Smooth muscle cell (in vitro differentiated cells): ENCODE data around the gene MINDY4. TPM values are rescaled to one million over a fixed set of nuclear protein-coding genes. Genes with fewer than 3 reads are reported as not detected.

Experiments
- DNase-seq: peaks from one replicate; lab custom pipeline; 2025; ENCODE audit not compliant: unreplicated experiment; lab: John Stamatoyannopoulos, UW
- H2AFZ ChIP-seq: fragments of 200-600 bp; sonication (generic); 2 replicates; pipeline ENCODE4 v1.6.0; 2016; ENCODE audit warnings: antibody characterized with exemption, low read depth, mild to moderate bottlenecking
- H3F3A ChIP-seq: fragments of 200-600 bp; sonication (generic); 2 replicates; pipeline ENCODE4 v1.6.0; 2017; ENCODE audit warnings: antibody characterized with exemption, low read depth
- H3K27ac ChIP-seq: fragments of 200-600 bp; sonication (generic); 2 replicates; pipeline ENCODE4 v1.5.1; 2016; ENCODE audit warnings: low read depth, mild to moderate bottlenecking
- H3K27me3 ChIP-seq: fragments of 200-600 bp; sonication (generic); 2 replicates; pipeline ENCODE4 v1.6.1; 2016; ENCODE audit warnings: low read depth, mild to moderate bottlenecking
- H3K36me3 ChIP-seq: fragments of 200-600 bp; sonication (generic); 2 replicates; pipeline ENCODE4 v1.5.1; 2016; ENCODE audit warnings: low read depth
- H3K4me1 ChIP-seq: fragments of 200-600 bp; sonication (generic); 2 replicates; pipeline ENCODE4 v1.5.1; 2016; ENCODE audit warnings: low read depth
- H3K4me2 ChIP-seq: fragments of 200-600 bp; sonication (generic); 2 replicates; pipeline ENCODE4 v1.6.0; 2016; ENCODE audit warnings: mild to moderate bottlenecking
- H3K4me3 ChIP-seq: fragments of 200-600 bp; sonication (generic); 2 replicates; pipeline ENCODE4 v1.5.1; 2016; ENCODE audit warnings: mild to moderate bottlenecking
- H3K79me2 ChIP-seq: fragments of 200-600 bp; sonication (generic); 2 replicates; pipeline ENCODE4 v1.6.0; 2016; ENCODE audit warnings: low read depth, mild to moderate bottlenecking
- H3K9ac ChIP-seq: fragments of 200-600 bp; sonication (generic); 2 replicates; pipeline ENCODE4 v1.6.0; 2016; ENCODE audit warnings: low read depth
- H3K9me3 ChIP-seq: fragments of 200-600 bp; sonication (generic); replicated peaks from 2 replicates; pipeline ENCODE4 v1.5.1; 2016; ENCODE audit warnings: low read depth
- H4K20me1 ChIP-seq: fragments of 200-600 bp; sonication (generic); 2 replicates; pipeline ENCODE4 v1.6.0; 2016; ENCODE audit warnings: low read depth
- WGBS: methylation state at CpG from one replicate; pipeline ENCODE4 v1.1.7; 2016; ENCODE audit warnings: low lambda C conversion rate; 5-methylcytosine and 5-hydroxymethylcytosine counted together
- polyA plus RNA-seq: library from polyadenylated mRNA; unstranded; fragments of >200 nt; fragmentation: Nextera tagmentation; extraction: Ambion mirVana; gene quantifications from 2 replicates; pipeline ENCODE4 v1.2.1, GENCODE V29; 2016
- total RNA-seq: library from RNA; depleted of rRNA; stranded (reverse); fragments of >200 nt; gene quantifications from 2 replicates; pipeline ENCODE4 v1.2.3, GENCODE V29; 2014
- TF ChIP-seq, protein P1 (sequence below): fragments of 200-600 bp; sonication (generic); IDR thresholded peaks from 2 replicates; pipeline ENCODE4 v1.5.1; 2017; ENCODE audit warnings: borderline replicate concordance, mild to moderate bottlenecking, antibody characterized with exemption; ENCODE audit not compliant: insufficient read depth, poor library complexity, severe bottlenecking

Gene MINDY4
- total and polyA plus RNA-seq, 2 experiments from 2014 or later: 4.9 to 5.3 TPM

DNA sequence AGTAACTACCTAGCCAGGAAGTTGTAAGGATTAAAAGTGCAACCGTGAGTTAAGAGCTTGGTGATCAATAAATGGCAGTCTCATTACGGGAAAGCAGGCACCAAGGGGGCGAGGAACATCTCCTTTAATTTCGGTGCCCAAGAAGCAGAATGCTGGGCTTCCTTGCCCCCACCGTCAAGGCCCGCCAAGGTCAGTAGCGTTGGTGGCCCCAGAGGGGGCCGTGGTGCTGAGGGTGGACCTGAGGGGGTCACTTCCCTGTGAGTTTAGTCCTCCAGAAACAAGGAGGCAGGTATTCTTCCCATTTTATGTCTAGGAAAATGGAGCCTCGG, 408 bp upstream of the MINDY4 start:
- Histone ChIP-seq H3F3A (no peaks in the 10 kb centered on the region), H4K20me1 (no peaks in the 10 kb centered on the region), H3K79me2 (peaks cover 22% of the 10 kb centered on the region), H3K27me3 (no peaks in the 10 kb centered on the region), H3K4me2 (peak overlapping the region; percentile 96), H3K4me3 (peak overlapping the region; percentile 80), H3K9ac (peak overlapping the region; percentile 81), H2AFZ (peak overlapping the region; percentile 88), H3K36me3 (no peaks in the 10 kb centered on the region), H3K4me1 (peaks cover 6% of the 10 kb centered on the region), H3K9me3 (no peaks in the 10 kb centered on the region), H3K27ac (peak overlapping the region; percentile 77)
- 50% methylated on average over 9 of the region's 9 CpGs for WGBS
- no peak for DNase-seq
- TF ChIP-seq, protein P1, sequence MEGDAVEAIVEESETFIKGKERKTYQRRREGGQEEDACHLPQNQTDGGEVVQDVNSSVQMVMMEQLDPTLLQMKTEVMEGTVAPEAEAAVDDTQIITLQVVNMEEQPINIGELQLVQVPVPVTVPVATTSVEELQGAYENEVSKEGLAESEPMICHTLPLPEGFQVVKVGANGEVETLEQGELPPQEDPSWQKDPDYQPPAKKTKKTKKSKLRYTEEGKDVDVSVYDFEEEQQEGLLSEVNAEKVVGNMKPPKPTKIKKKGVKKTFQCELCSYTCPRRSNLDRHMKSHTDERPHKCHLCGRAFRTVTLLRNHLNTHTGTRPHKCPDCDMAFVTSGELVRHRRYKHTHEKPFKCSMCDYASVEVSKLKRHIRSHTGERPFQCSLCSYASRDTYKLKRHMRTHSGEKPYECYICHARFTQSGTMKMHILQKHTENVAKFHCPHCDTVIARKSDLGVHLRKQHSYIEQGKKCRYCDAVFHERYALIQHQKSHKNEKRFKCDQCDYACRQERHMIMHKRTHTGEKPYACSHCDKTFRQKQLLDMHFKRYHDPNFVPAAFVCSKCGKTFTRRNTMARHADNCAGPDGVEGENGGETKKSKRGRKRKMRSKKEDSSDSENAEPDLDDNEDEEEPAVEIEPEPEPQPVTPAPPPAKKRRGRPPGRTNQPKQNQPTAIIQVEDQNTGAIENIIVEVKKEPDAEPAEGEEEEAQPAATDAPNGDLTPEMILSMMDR: no peak

DNA sequence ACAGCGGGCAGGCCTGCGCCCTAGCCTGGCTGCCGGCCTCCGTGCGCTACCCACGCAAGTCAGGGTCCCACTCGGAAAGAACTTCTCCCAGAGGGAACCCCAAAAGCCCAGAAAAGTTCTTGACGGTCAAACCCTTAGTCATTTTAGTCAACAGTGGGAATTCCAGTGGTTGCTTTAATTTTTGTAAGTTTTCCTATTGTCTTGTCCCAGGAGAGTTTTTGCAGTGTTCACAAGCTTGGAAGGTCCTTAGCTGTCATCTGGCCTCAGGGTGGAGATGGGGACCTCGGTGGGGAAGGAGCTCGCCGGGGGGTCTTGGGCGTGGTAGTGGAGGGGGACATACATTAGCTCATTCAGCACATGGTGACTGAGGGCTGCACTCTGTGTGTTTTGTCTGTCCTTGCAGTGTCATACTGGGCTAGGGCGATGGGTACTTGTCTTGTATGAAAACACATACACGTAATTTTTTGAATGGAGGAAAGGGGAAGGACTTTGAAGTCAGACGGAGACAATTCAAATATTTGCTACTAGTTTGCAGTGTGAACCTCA, 736 bp downstream of the MINDY4 start:
- DNase-seq: no peak
- H3K4me3 ChIP-seq: peak overlapping the region; percentile 80
- TF ChIP-seq, protein P1: no peak
- 14% methylated on average over 15 of the region's 15 CpGs for WGBS
- peak overlapping the region; percentile 88 for H2AFZ ChIP-seq
- peak overlapping the region; percentile 77 for H3K27ac ChIP-seq
- no peaks in the 10 kb centered on the region for H3K27me3 ChIP-seq
- peaks cover 3% of the 10 kb centered on the region for H4K20me1 ChIP-seq
- peak overlapping the region; percentile 96 for H3K4me2 ChIP-seq
- no peaks in the 10 kb centered on the region for H3K36me3 ChIP-seq
- peaks cover 6% of the 10 kb centered on the region for H3K4me1 ChIP-seq
- H3K9ac ChIP-seq: peak overlapping the region; percentile 81
- H3K9me3 ChIP-seq: no peaks in the 10 kb centered on the region
- H3K79me2 ChIP-seq: peaks cover 30% of the 10 kb centered on the region
- no peaks in the 10 kb centered on the region for H3F3A ChIP-seq

DNA sequence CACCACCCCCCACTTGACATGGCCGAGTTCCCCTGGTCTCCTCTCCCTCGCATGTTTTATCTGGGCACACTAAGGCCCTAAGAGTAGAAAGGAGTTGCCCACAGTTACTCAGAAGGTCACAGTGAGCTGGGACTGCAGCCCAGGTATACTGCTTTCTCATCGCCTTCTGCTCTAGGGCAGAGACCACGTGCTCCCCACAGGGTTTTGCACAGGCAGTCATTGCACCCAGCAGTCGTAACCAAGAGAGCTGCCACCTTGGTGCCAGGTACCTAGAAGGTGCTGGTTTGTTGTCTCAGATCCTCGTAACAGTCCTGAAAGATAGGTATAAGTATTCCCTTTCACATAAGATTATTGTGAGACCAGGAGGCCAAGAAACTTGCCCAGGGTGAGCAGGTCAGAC, 1.8 kb downstream of the MINDY4 start:
- H2AFZ ChIP-seq: no peak overlapping the region
- peaks cover 3% of the 10 kb centered on the region for H4K20me1 ChIP-seq
- H3K79me2 ChIP-seq: peaks cover 30% of the 10 kb centered on the region
- H3K27me3 ChIP-seq: no peaks in the 10 kb centered on the region
- DNase-seq: no peak
- no peaks in the 10 kb centered on the region for H3K9me3 ChIP-seq
- H3K4me3 ChIP-seq: no peak overlapping the region
- no peaks in the 10 kb centered on the region for H3F3A ChIP-seq
- H3K4me2 ChIP-seq: no peak overlapping the region
- WGBS: 93% methylated on average over 6 of the region's 6 CpGs
- no peak overlapping the region for H3K27ac ChIP-seq
- no peak overlapping the region for H3K9ac ChIP-seq
- TF ChIP-seq, protein P1: no peak
- no peaks in the 10 kb centered on the region for H3K36me3 ChIP-seq
- peaks cover 6% of the 10 kb centered on the region for H3K4me1 ChIP-seq

DNA sequence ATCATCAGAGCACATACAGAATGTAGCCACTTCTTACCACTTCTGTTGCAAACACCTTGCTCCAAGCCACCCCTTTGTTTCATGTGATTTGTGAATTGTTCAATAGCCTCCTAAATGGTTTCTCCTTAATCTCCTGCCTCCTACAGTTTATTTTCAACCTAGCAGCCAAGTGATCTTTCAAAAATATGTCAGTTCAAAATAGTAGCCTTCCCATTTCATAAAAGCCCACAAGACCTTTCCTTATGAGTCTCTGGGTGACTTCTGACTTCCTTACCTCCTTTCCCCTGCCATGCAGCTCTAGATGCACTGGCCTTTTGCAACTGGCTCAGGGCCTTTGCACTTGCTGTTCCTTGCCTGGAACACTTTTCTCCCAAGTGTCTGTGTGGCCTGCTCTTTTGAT, 4.8 kb downstream of the MINDY4 start:
- no peak overlapping the region for H3K27ac ChIP-seq
- peaks cover 30% of the 10 kb centered on the region for H3K79me2 ChIP-seq
- TF ChIP-seq, protein P1: no peak
- H3K27me3 ChIP-seq: no peaks in the 10 kb centered on the region
- no peak overlapping the region for H3K4me2 ChIP-seq
- H3K36me3 ChIP-seq: no peaks in the 10 kb centered on the region
- H3K4me3 ChIP-seq: no peak overlapping the region
- H3K4me1 ChIP-seq: peaks cover 6% of the 10 kb centered on the region
- no peak overlapping the region for H2AFZ ChIP-seq
- no peak overlapping the region for H3K9ac ChIP-seq
- DNase-seq: no peak
- no peaks in the 10 kb centered on the region for H3K9me3 ChIP-seq
- peaks cover 3% of the 10 kb centered on the region for H4K20me1 ChIP-seq
- H3F3A ChIP-seq: no peaks in the 10 kb centered on the region
